T47D (cell line): ENCODE data around the gene DCP1B.

Experiments
- DNase-seq, 2 experiments: peaks; one replicate each; pipeline versions ENCODE4 v3.0.0 to v3.0.0-alpha.2; 2011 to 2012; ENCODE audit warnings: low read depth in 1 of 2, low spot score in 1 of 2
- JUND ChIP-seq: IDR thresholded peaks from 2 replicates; pipeline ENCODE4 v1.6.1; 2012; ENCODE audit warnings: low read depth
- in situ Hi-C: cut with HindIII; loops from 2 replicates; pipeline ENCODE4 v1.10.0; 2016; ENCODE audit warnings: low sequenced_read_pairs, low pct_unique_long_range_greater_than_20kb

The DCP1B gene

GRCh38 chr12:2011643-2012607 lies 7.7 kb upstream of the DCP1B start:
- in situ Hi-C loops: no loop called here
- peak in 1 of 2 experiments; percentile 59 for DNase-seq
- no peak for TF ChIP-seq JUND

- TF ChIP-seq JUND: no peak
- in situ Hi-C loops: no loop called here
Observed at GRCh38 chr12:2009623-2010022, 5.4 kb upstream of the DCP1B start.

GRCh38 chr12:2008677-2009076 lies 4.4 kb upstream of the DCP1B start:
- in situ Hi-C loops: no loop called here
- DNase-seq: no peak
- TF ChIP-seq JUND: no peak

More at GRCh38 chr12:2009623-2010022, 5.4 kb upstream of the DCP1B start:
- DNase-seq: no peak

- in situ Hi-C loops: no loop called here
- no peak for DNase-seq
- no peak for TF ChIP-seq JUND
Observed at GRCh38 chr12:2003676-2004112, 563 bp downstream of the DCP1B start.

- in situ Hi-C loops: no loop called here
- no peak for DNase-seq
- TF ChIP-seq JUND: no peak
Observed at GRCh38 chr12:1995205-1995896, 8.9 kb downstream of the DCP1B start.

GRCh38 chr12:1994429-1995143 lies 9.7 kb downstream of the DCP1B start:
- in situ Hi-C loops: no loop called here
- DNase-seq: no peak
- TF ChIP-seq JUND: no peak

- TF ChIP-seq JUND: no peak
- no peak for DNase-seq
- in situ Hi-C loops: no loop called here
Observed at GRCh38 chr12:1993871-1994371, 10.3 kb downstream of the DCP1B start.

- in situ Hi-C loops: no loop called here
- no peak for TF ChIP-seq JUND
- DNase-seq: no peak
Observed at GRCh38 chr12:1993341-1993740, 10.9 kb downstream of the DCP1B start.

GRCh38 chr12:1992732-1993131 lies 11.5 kb downstream of the DCP1B start:
- no peak for TF ChIP-seq JUND
- in situ Hi-C loops: no loop called here

GRCh38 chr12:1989111-1989510 lies 15.1 kb downstream of the DCP1B start:
- no peak for DNase-seq
- no peak for TF ChIP-seq JUND
- in situ Hi-C loops: no loop called here

More at GRCh38 chr12:1992732-1993131, 11.5 kb downstream of the DCP1B start:
- DNase-seq: no peak

- in situ Hi-C loops: no loop called here
- TF ChIP-seq JUND: no peak
- DNase-seq: no peak
Observed at GRCh38 chr12:1984759-1985158, 19.5 kb downstream of the DCP1B start.

GRCh38 chr12:1980282-1980681 lies 24.0 kb downstream of the DCP1B start:
- TF ChIP-seq JUND: no peak
- in situ Hi-C loops: no loop called here
- DNase-seq: no peak
